MCF 10A (cell line): ENCODE measurements around the gene NRARP. TPM values are rescaled to one million over a fixed set of nuclear protein-coding genes. Genes with fewer than 3 reads are reported as not detected.

Experiments used
- BruUV-seq: library from RNA; stranded (reverse); fragments of 400-500 nt; replicated peaks from 2 replicates; lab custom pipeline; 2021; lab: Mats Ljungman, UMichigan
- CTCF ChIA-PET: fragments of 300-600 bp; sonication (Branson Sonifier 250); formaldehyde crosslinking; extraction: SDS; loops from one replicate; lab custom pipeline; 2021; ENCODE audit warnings: antibody characterized with exemption, inconsistent platforms; lab: Yijun Ruan, JAX
- POLR2A ChIA-PET: fragments of 300-600, 350-650 bp; sonication (Branson Sonifier 250); formaldehyde crosslinking; extraction: SDS; loops from one replicate; lab custom pipeline; 2020; ENCODE audit warnings: antibody characterized with exemption, inconsistent platforms; lab: Yijun Ruan, JAX
- DNase-seq: peaks from one replicate; pipeline ENCODE4 v3.0.0-alpha.2; 2018; ENCODE audit not compliant: unreplicated experiment
- H3K27ac Mint-ChIP-seq: one replicate; pipeline ENCODE4 v1.8.0; 2022; ENCODE audit warnings: mild to moderate bottlenecking, low read depth, mixed read lengths; ENCODE audit not compliant: unreplicated experiment
- H3K27me3 Mint-ChIP-seq: one replicate; pipeline ENCODE4 v1.8.0; 2022; ENCODE audit warnings: mixed read lengths; ENCODE audit not compliant: insufficient read depth, unreplicated experiment
- H3K36me3 Mint-ChIP-seq: one replicate; pipeline ENCODE4 v1.8.0; 2022; ENCODE audit warnings: mild to moderate bottlenecking, moderate library complexity, mixed read lengths; ENCODE audit not compliant: insufficient read depth, unreplicated experiment
- H3K4me1 Mint-ChIP-seq: one replicate; pipeline ENCODE4 v1.8.0; 2022; ENCODE audit warnings: mixed read lengths; ENCODE audit not compliant: insufficient read depth, unreplicated experiment
- H3K4me3 Mint-ChIP-seq: one replicate; pipeline ENCODE4 v1.8.0; 2022; ENCODE audit warnings: mild to moderate bottlenecking, moderate library complexity, mixed read lengths; ENCODE audit not compliant: unreplicated experiment
- H3K9me3 Mint-ChIP-seq: one replicate; pipeline ENCODE4 v1.8.0; 2022; ENCODE audit warnings: mixed read lengths; ENCODE audit not compliant: unreplicated experiment
- intact Hi-C: fragments of 100-400 bp; cut with micrococcal nuclease; formaldehyde crosslinking; loops from 2 replicates; pipeline ENCODE4 v1.14.1; 2022
- total RNA-seq: library from RNA; stranded (reverse); gene quantifications from 2 replicates; pipeline ENCODE4 v1.2.3, GENCODE V29; 2022
- TF ChIP-seq, protein P1 (sequence below): fragments of 200-600 bp; IDR thresholded peaks from one replicate; pipeline ENCODE4 v1.8.0; 2022; ENCODE audit warnings: antibody characterized with exemption, mild to moderate bottlenecking; ENCODE audit not compliant: unreplicated experiment

The NRARP gene
- total RNA-seq, 1 experiment from 2014 or later: 1.4 TPM

DNA sequence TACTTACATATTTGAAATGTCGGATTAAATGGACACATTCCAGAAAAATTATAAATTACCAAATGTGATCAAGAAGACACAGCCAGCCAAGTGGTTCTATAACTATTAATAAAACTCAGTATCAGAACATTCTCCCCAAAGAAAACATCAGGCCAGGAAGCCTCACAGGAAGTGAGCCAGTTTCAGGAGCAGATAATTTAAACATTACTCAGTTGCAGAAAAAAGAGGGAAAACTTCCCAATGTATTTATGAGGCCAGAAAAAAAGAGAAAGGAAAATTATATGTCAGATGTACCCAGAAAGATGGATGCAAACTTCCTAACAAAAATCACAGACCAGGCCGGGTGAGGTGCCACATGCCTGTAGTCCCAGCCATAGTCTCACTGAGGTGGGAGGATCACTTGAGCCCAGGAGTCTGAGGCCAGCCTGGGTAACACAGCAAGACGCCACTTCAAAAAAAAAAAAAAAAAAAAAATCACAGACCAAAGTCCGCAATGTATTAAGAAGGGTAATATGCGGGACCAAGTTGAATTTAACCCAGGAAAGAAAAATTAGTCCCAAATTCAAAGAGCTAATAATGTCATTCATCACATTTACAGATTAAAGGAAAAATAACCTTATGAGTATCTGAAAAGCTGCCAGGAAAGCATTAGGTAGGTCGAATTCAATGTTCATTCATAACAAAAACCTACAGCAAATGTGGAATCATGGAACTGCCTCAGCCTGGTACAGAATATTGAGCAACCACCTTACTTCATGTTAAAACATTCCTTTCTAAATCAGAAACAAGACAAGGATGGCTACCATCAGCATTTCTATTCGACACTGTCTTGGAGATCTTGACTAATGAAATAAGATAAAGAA, 37.2 kb upstream of the NRARP start:
- no TSS peak for BruUV-seq
- no peak overlapping the region for H3K27ac Mint-ChIP-seq

DNA sequence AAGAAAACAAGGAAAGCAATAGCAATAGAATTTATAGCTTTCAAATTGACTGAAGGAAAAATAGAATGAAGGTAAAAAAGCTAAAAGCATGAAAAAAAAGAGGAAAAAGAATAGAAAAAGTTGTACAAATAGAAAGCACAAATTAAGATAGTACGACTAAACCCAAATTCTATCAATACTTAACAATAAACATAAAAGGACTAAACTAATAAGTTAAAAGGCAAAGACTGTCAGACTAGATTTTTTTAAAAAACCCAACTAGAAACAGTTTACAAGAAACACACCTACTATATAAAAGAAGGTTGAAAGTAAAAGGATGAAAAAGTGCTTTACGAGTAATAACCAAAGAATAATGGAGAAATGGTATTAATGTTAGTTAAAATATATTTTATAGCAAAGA, 34.7 kb upstream of the NRARP start:
- Mint-ChIP-seq H3K36me3 (no peaks in the 10 kb centered on the region), H3K4me1 (no peaks in the 10 kb centered on the region), H3K27me3 (no peaks in the 10 kb centered on the region), H3K27ac (no peak overlapping the region), H3K9me3 (no peaks in the 10 kb centered on the region), H3K4me3 (no peak overlapping the region)
- TF ChIP-seq, protein P1, sequence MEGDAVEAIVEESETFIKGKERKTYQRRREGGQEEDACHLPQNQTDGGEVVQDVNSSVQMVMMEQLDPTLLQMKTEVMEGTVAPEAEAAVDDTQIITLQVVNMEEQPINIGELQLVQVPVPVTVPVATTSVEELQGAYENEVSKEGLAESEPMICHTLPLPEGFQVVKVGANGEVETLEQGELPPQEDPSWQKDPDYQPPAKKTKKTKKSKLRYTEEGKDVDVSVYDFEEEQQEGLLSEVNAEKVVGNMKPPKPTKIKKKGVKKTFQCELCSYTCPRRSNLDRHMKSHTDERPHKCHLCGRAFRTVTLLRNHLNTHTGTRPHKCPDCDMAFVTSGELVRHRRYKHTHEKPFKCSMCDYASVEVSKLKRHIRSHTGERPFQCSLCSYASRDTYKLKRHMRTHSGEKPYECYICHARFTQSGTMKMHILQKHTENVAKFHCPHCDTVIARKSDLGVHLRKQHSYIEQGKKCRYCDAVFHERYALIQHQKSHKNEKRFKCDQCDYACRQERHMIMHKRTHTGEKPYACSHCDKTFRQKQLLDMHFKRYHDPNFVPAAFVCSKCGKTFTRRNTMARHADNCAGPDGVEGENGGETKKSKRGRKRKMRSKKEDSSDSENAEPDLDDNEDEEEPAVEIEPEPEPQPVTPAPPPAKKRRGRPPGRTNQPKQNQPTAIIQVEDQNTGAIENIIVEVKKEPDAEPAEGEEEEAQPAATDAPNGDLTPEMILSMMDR: no peak
- no peak for DNase-seq
- ChIA-PET CTCF (interaction anchor here (0.6 to 0.9 kb wide), 3 partner anchors 59 to 168 kb away, joined by 3 read pairs; no protein-coding TSS in a partner anchor), POLR2A (no interaction called here)
- BruUV-seq: no TSS peak
- intact Hi-C loops: no loop called here

More for the DNA sequence above, 37.2 kb upstream of the NRARP start:
- Mint-ChIP-seq H3K4me1 (no peaks in the 10 kb centered on the region), H3K4me3 (no peak overlapping the region), H3K36me3 (no peaks in the 10 kb centered on the region), H3K9me3 (no peaks in the 10 kb centered on the region), H3K27me3 (no peaks in the 10 kb centered on the region)
- no peak for DNase-seq
- ChIA-PET POLR2A (no interaction called here), CTCF (interaction anchor here (0.6 kb wide), 1 partner anchor 15 kb away, joined by 3 read pairs; no protein-coding TSS in a partner anchor)
- TF ChIP-seq, protein P1: no peak
- intact Hi-C loops: no loop called here

DNA sequence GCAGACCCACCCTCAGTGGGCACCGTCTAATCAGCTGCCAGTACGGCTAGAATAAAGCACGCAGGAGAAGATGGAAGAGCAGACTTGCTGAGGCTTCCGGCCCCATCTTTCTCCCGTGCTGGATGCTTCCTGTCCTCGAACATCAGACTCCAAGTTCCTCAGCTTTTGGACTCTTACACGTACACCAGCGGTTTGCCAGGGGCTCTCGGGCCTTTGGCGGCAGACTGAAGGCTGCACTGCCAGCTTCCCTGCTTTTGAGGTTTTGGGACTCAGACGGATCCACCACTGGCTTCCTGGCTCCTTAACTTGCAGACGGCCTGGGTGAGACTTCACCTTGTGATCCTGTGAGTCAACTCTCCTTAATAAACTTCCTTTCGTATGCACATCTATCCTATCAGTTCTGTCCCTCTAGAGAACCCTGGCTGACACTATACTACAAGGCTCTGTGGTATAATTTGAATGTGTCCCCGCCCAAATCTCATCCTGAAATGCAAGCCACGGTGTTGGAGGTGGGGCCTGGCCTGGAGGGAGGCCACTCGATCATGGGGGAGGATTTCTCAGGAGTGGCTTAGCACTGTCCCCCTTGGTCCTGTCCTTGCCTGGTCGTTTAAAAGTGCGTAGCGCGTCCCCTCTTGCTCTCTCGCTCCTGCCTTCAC, 31.1 kb upstream of the NRARP start:
- DNase-seq: no peak
- peaks cover 8% of the 10 kb centered on the region for H3K36me3 Mint-ChIP-seq
- ChIA-PET CTCF (no interaction called here), POLR2A (no interaction called here)
- no peaks in the 10 kb centered on the region for H3K9me3 Mint-ChIP-seq
- H3K4me3 Mint-ChIP-seq: no peak overlapping the region
- TF ChIP-seq, protein P1: no peak
- intact Hi-C loops: no loop called here
- no peak overlapping the region for H3K27ac Mint-ChIP-seq
- no peaks in the 10 kb centered on the region for H3K27me3 Mint-ChIP-seq
- no TSS peak for BruUV-seq
- no peaks in the 10 kb centered on the region for H3K4me1 Mint-ChIP-seq

DNA sequence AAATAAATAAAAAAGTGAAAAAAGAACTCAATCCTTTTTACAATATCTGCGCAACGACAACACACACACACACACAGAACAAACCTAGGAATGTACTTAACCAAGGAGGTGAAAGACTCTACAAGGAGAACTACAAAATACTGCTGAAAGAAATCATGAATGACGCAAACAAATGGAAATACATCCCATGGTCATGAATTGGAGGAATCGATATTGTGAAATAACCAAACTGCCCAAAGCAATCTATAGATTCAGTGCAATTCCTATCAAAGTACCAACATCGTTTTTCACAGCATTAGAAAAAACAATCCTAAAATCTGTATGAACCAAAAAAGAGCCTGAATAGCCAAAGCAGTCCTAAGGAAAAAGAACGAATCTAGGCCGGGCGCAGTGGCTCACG, 29.9 kb upstream of the NRARP start:
- BruUV-seq: no TSS peak
- H3K36me3 Mint-ChIP-seq: peaks cover 8% of the 10 kb centered on the region
- TF ChIP-seq, protein P1: no peak
- intact Hi-C loops: no loop called here
- POLR2A ChIA-PET: no interaction called here
- no peaks in the 10 kb centered on the region for H3K9me3 Mint-ChIP-seq
- no peak for DNase-seq
- H3K27me3 Mint-ChIP-seq: no peaks in the 10 kb centered on the region
- no peak overlapping the region for H3K4me3 Mint-ChIP-seq
- H3K4me1 Mint-ChIP-seq: no peaks in the 10 kb centered on the region
- CTCF ChIA-PET: no interaction called here
- H3K27ac Mint-ChIP-seq: no peak overlapping the region
